OCI-LY3 (cell line): ENCODE measurements around the gene GPRC5D.

Experiments
- CTCF ChIP-seq: fragments of 200-600, 300-600 bp; sonication (generic); IDR thresholded peaks from 2 replicates; pipeline ENCODE4 v1.5.1; 2014; ENCODE audit warnings: antibody characterized with exemption, low read length, low read depth
- EZH2phosphoT487 ChIP-seq: fragments of 200-600 bp; shearing (Covaris generic); IDR thresholded peaks from 2 replicates; pipeline ENCODE4 v1.6.1; 2018; ENCODE audit warnings: antibody characterized with exemption, mixed run types, low read depth

DNA sequence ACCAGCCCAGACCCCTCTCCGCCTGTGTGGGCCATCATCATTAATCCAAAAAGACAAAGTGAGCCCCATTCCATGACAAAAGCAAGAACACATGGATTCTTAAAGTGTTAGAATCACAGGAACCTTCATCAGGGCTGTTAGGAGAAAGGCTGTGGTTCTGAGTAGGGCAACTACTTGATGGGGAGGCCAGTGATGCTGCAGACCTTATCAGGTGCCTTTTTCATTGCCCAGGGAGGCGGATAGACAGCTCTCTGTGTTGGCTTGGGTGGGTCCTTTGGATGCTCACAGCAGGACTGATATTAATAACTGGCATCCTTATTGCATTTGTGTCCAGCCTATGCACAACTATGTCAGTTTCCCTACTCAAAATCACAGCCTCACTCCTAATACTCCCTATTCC, 45.8 kb upstream of the GPRC5D start:
- TF ChIP-seq CTCF: no peak
- no peak for TF ChIP-seq EZH2phosphoT487
